ENCODE measurements around the gene SPTSSB. TPM values are rescaled to one million over a fixed set of nuclear protein-coding genes. Genes with fewer than 3 reads are reported as not detected.

The SPTSSB gene
- total and polyA plus RNA-seq, 2 experiments from 2014 or later: not detected

DNA sequence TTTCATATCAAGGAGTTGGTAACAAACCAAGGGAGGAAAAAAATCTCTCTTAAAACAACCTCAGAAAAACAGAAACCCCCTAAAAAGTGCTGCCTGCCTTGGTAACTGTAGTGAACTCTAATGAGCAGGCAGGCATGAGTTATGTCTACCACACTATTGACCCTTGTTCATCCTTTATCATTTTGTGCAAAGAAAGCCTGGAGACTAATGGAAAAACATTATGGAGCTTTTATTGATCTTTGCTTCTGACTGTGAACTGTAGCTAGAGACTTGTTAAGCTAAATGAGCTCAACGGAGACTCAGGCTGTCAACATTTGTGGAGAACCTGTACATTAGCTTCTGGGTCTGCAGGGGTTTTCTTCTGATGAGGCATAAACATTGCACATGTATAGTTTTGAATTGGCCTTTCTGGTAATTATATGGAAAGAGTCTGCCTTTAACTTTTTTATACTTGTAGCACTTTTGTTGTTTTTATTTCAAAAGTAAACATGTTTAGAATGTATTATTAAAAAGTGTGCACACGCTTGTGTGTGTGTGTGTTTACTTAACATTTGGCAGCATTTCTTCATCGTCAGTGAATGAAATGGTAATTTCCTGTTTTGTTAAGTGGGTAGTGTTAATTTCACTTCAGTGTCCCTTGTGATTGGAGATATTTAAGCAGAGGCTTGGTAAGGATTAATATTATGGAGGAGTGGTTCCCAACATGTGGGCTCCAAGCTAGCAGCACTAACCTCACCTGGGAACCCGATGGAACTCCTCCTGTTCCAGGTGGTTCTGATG, 15.9 kb upstream of the SPTSSB start:
- Histone ChIP-seq H3K36me3 (ENCODE audit: low read depth) (no peaks in the 10 kb centered on the region), H3K4me1 (ENCODE audit: insufficient read depth) (no peaks in the 10 kb centered on the region), H4K20me1 (ENCODE audit: insufficient read depth) (no peaks in the 10 kb centered on the region), H3K79me2 (ENCODE audit: insufficient read depth) (no peaks in the 10 kb centered on the region), H3K4me3 (no peak overlapping the region), H3F3A (ENCODE audit: insufficient read depth) (no peaks in the 10 kb centered on the region), H3K4me2 (ENCODE audit: unreplicated experiment) (no peak overlapping the region), H3K27me3 (replicated peaks; ENCODE audit: insufficient read depth) (no peaks in the 10 kb centered on the region), H3K27ac (no peak overlapping the region), H3K9me2 (ENCODE audit: insufficient read depth) (no peaks in the 10 kb centered on the region), H3K9ac (no peak overlapping the region), H3K9me3 (ENCODE audit: low read depth) (no peaks in the 10 kb centered on the region), H2AFZ (no peak overlapping the region)
- no peak for TF ChIP-seq EZH2phosphoT487 (IDR thresholded peaks at IDR 0.05; ENCODE audit: insufficient read depth, low read depth)
- TF ChIP-seq EZH2 (IDR thresholded peaks at IDR 0.05; ENCODE audit: insufficient read depth, poor library complexity, severe bottlenecking): no peak
- 45 to 60% methylated on average over 4 of the region's 4 CpGs for WGBS, 2 experiments (ENCODE audit: low coverage in 1 of 2, low lambda C conversion rate in 2 of 2, missing lambda C conversion rate in 2 of 2)
- in situ Hi-C loops (cut with MboI): no loop called here
- DNase-seq: no peak

- Histone ChIP-seq H3K9me2 (ENCODE audit: insufficient read depth) (no peaks in the 10 kb centered on the region), H3K27me3 (replicated peaks; ENCODE audit: insufficient read depth) (peaks cover 67% of the 10 kb centered on the region), H3K79me2 (ENCODE audit: insufficient read depth) (no peaks in the 10 kb centered on the region), H4K20me1 (ENCODE audit: insufficient read depth) (no peaks in the 10 kb centered on the region), H3K9ac (no peak overlapping the region), H3K4me3 (peak overlapping the region; percentile 66), H2AFZ (peak overlapping the region; percentile 89), H3F3A (ENCODE audit: insufficient read depth) (no peaks in the 10 kb centered on the region), H3K36me3 (ENCODE audit: low read depth) (no peaks in the 10 kb centered on the region), H3K27ac (no peak overlapping the region), H3K4me2 (ENCODE audit: unreplicated experiment) (peak overlapping the region; percentile 83), H3K9me3 (ENCODE audit: low read depth) (no peaks in the 10 kb centered on the region), H3K4me1 (ENCODE audit: insufficient read depth) (0 out of 2 replicates have a peak, but pooled peaks cover 6% of the 10 kb centered on the region)
- 7 to 9% methylated on average over 51 to 55 of the region's 55 CpGs for WGBS, 2 experiments (ENCODE audit: low coverage in 1 of 2, low lambda C conversion rate in 2 of 2, missing lambda C conversion rate in 2 of 2)
- TF ChIP-seq EZH2phosphoT487 (IDR thresholded peaks at IDR 0.05; ENCODE audit: insufficient read depth, low read depth): no peak
- TF ChIP-seq EZH2 (IDR thresholded peaks at IDR 0.05; ENCODE audit: insufficient read depth, poor library complexity, severe bottlenecking): peak; percentile 35
- in situ Hi-C loops (cut with MboI): no loop called here
- DNase-seq: peak; percentile 42
Observed at GRCh38 chr3:161372321-161373260, 1.3 kb upstream of the SPTSSB start.

DNA sequence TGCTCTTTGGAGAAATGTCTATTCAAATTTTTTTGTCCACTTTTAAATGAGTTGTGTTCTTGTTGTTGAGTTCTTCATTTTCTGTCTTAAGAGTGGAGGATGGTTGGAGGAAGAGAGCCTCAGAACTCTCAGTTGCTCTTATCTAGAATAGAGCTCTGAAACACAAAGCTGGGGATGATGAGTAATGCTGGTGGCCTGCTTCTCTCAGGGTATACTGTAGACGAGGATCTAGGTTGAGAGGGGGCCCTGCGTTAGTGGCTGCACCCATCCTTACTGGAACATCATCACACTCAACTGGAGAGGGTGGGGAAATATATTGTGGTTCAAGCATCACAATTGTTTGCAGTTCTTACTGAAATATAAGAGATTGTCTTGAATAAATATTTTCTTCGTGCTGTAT, 1.8 kb downstream of the SPTSSB start:
- Histone ChIP-seq H3K27me3 (replicated peaks; ENCODE audit: insufficient read depth) (peaks cover 64% of the 10 kb centered on the region), H4K20me1 (ENCODE audit: insufficient read depth) (no peaks in the 10 kb centered on the region), H3K9me2 (ENCODE audit: insufficient read depth) (no peaks in the 10 kb centered on the region), H3K9ac (no peak overlapping the region), H3K4me1 (ENCODE audit: insufficient read depth) (0 out of 2 replicates have a peak, but pooled peaks cover 6% of the 10 kb centered on the region), H3K36me3 (ENCODE audit: low read depth) (no peaks in the 10 kb centered on the region), H3K79me2 (ENCODE audit: insufficient read depth) (no peaks in the 10 kb centered on the region), H3F3A (ENCODE audit: insufficient read depth) (no peaks in the 10 kb centered on the region), H3K4me2 (ENCODE audit: unreplicated experiment) (no peak overlapping the region), H2AFZ (no peak overlapping the region), H3K9me3 (ENCODE audit: low read depth) (no peaks in the 10 kb centered on the region), H3K27ac (no peak overlapping the region), H3K4me3 (no peak overlapping the region)
- TF ChIP-seq EZH2 (IDR thresholded peaks at IDR 0.05; ENCODE audit: insufficient read depth, poor library complexity, severe bottlenecking) (no peak), EZH2phosphoT487 (IDR thresholded peaks at IDR 0.05; ENCODE audit: insufficient read depth, low read depth) (no peak)
- WGBS, 2 experiments (ENCODE audit: low coverage in 1 of 2, low lambda C conversion rate in 2 of 2, missing lambda C conversion rate in 2 of 2): 49 to 54% methylated on average over 3 of the region's 3 CpGs
- DNase-seq: no peak
- in situ Hi-C loops (cut with MboI): no loop called here

- no peaks in the 10 kb centered on the region for H3K9me3 ChIP-seq (ENCODE audit: low read depth)
- no peak overlapping the region for H3K27ac ChIP-seq
- in situ Hi-C loops (cut with MboI): no loop called here
- no peaks in the 10 kb centered on the region for H3K4me1 ChIP-seq (ENCODE audit: insufficient read depth)
- no peaks in the 10 kb centered on the region for H3K36me3 ChIP-seq (ENCODE audit: low read depth)
- H2AFZ ChIP-seq: no peak overlapping the region
- H3F3A ChIP-seq (ENCODE audit: insufficient read depth): no peaks in the 10 kb centered on the region
- H3K4me3 ChIP-seq: no peak overlapping the region
- no peaks in the 10 kb centered on the region for H4K20me1 ChIP-seq (ENCODE audit: insufficient read depth)
- no peak for DNase-seq
- no peaks in the 10 kb centered on the region for H3K79me2 ChIP-seq (ENCODE audit: insufficient read depth)
- 76 to 91% methylated on average over 2 of the region's 2 CpGs for WGBS, 2 experiments (ENCODE audit: low coverage in 1 of 2, low lambda C conversion rate in 2 of 2, missing lambda C conversion rate in 2 of 2)
- peaks cover 34% of the 10 kb centered on the region for H3K27me3 ChIP-seq (replicated peaks; ENCODE audit: insufficient read depth)
- H3K4me2 ChIP-seq (ENCODE audit: unreplicated experiment): no peak overlapping the region
- no peaks in the 10 kb centered on the region for H3K9me2 ChIP-seq (ENCODE audit: insufficient read depth)
- no peak overlapping the region for H3K9ac ChIP-seq
- TF ChIP-seq EZH2phosphoT487 (IDR thresholded peaks at IDR 0.05; ENCODE audit: insufficient read depth, low read depth): no peak
- TF ChIP-seq EZH2 (IDR thresholded peaks at IDR 0.05; ENCODE audit: insufficient read depth, poor library complexity, severe bottlenecking): no peak
Observed at GRCh38 chr3:161366094-161366493, 5.2 kb downstream of the SPTSSB start.

All from GM23248 (cell line).